ENCODE data around the gene PPP2R5C.

DNA sequence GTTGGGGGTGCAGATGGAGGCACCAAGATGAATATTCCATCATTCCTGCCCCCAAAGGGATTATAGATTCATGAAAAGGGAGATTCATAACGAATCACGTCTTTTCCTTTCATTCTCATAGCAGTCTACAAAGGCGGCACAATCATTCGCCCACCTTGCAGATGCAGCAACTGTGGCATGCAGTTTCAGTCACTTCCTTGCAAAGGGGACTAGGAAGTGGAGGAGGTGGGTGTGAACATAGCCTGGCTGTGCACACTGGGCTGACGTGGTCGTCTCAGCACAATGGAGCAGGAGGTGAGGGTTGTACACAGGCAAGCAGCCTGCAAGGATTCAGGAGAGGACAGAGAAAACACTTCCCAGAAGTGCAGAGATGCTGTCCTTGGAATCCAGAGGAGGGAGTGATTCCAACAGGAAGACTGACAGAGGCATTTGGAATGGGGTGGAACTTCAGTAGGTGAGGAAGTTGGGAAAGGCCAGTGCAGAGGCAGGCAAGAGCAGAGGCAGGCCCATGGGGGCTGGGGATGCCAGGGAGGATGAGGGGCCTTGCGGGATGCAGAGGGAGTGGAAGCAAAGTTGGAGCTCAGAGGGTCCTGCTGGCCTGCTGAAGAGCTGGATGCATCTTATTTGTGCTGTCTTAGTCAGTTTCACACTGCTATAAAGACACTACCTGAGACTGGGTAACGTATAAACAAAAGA, 21.9 kb upstream of the PPP2R5C start:
- TF ChIP-seq GLIS3 (CRISPR knock-in tag; IDR thresholded peaks at IDR 0.05) (no peak), TOX (CRISPR knock-in tag; IDR thresholded peaks at IDR 0.05; ENCODE audit: borderline replicate concordance) (no peak), RARB (CRISPR knock-in tag; IDR thresholded peaks at IDR 0.05) (no peak), PPARA (CRISPR knock-in tag; IDR thresholded peaks at IDR 0.05; ENCODE audit: borderline replicate concordance) (no peak), ZFP30 (CRISPR knock-in tag; IDR thresholded peaks at IDR 0.05) (no peak), ZC3H10 (CRISPR knock-in tag; IDR thresholded peaks at IDR 0.05) (no peak), ZNF70 (CRISPR knock-in tag; IDR thresholded peaks at IDR 0.05) (no peak), BACH2 (CRISPR knock-in tag; IDR thresholded peaks at IDR 0.05; ENCODE audit: borderline replicate concordance) (no peak)
- TF ChIP-seq, protein P1, sequence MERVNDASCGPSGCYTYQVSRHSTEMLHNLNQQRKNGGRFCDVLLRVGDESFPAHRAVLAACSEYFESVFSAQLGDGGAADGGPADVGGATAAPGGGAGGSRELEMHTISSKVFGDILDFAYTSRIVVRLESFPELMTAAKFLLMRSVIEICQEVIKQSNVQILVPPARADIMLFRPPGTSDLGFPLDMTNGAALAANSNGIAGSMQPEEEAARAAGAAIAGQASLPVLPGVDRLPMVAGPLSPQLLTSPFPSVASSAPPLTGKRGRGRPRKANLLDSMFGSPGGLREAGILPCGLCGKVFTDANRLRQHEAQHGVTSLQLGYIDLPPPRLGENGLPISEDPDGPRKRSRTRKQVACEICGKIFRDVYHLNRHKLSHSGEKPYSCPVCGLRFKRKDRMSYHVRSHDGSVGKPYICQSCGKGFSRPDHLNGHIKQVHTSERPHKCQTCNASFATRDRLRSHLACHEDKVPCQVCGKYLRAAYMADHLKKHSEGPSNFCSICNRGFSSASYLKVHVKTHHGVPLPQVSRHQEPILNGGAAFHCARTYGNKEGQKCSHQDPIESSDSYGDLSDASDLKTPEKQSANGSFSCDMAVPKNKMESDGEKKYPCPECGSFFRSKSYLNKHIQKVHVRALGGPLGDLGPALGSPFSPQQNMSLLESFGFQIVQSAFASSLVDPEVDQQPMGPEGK (CRISPR knock-in tag; IDR thresholded peaks at IDR 0.05; ENCODE audit: borderline replicate concordance), result no peak

All from SK-N-SH treated with all-trans-retinoic acid at 6 μM for 48 hours (cell line).